IPS-NIHi7 (cell line): ENCODE data around the gene SPRY4.
"Not testable (repeated sequence)": the region's sequence is repeated elsewhere in the genome, so short reads cannot be mapped to it uniquely, and the experiment has no call there.

Experiments used
- DNase-seq: peaks from one replicate; pipeline ENCODE4 v3.0.0; 2012; ENCODE audit warnings: mixed read lengths; ENCODE audit errors: extremely low spot score

SPRY4 gene

GRCh38 chr5:142324871-142325724, at the start of gene SPRY4:
Gene SPRY4, minus strand, starts transcription at chr5:142325021. Its CDS starts 9,913 bp downstream, at chr5:142315108.
- peak; percentile 91 for DNase-seq

GRCh38 chr5:142368529-142368928, 43.7 kb upstream of the SPRY4 start:
- DNase-seq: no peak

DNA sequence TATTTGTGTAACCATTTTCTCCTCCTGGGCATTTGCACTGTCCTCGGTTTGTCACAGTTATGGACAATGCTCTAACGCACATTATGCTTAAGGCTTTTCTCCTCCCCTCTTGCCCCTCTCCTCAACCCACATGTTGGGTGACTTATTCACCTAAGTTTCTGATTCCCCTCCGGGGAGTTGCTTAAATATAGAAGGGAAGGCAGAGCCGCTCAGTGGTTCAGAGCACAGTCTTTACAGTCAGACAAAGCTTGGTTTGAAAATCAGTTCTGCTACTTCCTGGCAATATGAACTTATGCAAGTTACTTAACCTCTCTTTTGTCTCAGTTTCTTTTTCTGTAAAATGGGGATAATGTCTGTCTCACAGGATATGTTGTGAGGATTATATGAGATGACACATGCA, 41.2 kb upstream of the SPRY4 start:
- DNase-seq: no peak

DNA sequence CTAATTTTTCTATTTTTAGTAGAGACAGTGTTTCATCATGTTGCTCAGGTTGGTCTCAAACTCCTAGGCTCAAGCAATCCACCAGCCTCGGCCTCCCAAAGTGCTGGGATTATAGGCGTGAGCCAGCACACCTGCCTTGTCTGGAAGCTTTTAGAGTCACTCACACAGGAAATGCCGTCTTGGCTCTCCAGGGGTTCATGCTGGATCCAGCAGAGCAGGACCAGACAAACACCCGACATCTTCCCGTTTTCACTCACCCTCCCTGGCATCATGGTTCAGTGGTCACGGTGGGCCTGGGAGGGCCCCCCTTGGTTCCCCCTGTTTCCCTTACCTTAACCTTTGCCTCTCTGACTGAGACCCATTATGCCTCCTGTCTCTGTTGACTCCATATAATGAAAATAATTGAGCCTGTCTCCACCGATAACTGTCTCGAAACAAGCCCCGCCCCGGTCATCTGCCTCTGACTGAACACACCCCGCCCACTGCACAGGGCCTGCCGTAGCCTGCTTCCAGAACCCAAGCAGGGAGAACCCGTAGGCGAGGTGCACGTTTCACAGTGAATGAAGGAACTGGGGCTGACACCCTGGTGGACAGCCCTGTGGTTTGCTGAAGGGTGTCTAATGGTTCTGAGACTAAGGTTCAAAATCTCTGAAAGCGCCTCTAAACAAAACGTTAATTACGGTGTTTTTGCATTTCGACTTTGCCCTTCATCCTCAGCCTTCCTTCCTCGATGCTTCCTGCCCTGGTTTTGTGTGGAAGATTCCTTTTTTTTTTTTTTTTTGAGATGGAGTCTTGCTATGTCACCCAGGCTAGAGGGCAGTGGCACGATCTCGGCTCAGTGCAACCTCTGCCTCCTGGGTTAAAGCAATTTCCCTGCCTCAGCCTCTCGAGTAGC, 39.7 kb upstream of the SPRY4 start:
- no peak for DNase-seq

DNA sequence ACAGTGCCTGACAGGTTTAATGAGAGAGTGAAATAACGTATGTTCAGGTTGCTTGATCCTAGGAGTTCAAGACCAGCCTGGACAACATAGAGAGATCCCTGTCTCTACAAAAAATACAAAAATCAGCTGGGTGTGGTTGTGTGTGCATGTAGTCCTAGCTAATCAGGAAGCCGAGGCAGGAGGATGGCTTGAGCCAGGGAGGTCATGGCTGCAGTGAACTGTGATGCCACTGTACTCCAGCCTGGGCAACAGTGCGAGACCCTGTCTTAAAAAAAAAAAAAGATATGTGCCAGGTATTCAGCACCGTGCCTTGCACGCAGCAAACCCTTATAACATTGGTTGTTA, 38.8 kb upstream of the SPRY4 start:
- no peak for DNase-seq

- not testable (repeated sequence) for DNase-seq
Observed at GRCh38 chr5:142362193-142362592, 37.4 kb upstream of the SPRY4 start.

GRCh38 chr5:142360607-142361120, 35.8 kb upstream of the SPRY4 start:
- DNase-seq: peak; percentile 56

DNA sequence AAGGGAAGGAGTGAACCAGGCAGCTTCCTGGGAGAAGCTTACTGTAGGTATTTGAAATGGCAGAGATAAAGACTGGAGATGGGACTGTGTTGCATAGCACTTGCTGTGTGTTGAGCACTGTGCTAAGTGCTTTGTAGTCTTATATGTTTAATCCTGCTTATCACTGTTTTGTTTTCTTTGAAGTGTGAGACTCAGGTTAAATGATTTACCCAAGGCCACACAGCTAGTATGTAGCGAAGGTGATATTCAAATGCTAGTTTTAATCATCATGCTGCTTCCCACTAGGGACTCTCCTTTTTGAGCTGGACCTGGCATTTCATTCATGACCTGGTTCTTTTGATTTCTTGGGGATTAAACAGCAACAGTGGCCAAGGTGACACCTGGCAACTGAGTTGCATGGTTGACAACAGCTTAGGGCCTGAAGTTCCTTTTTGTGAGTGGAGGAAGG, 35.3 kb upstream of the SPRY4 start:
- DNase-seq: no peak

- DNase-seq: no peak
Observed at GRCh38 chr5:142358648-142359047, 33.8 kb upstream of the SPRY4 start.

- DNase-seq: no peak
Observed at GRCh38 chr5:142358121-142358520, 33.3 kb upstream of the SPRY4 start.

DNA sequence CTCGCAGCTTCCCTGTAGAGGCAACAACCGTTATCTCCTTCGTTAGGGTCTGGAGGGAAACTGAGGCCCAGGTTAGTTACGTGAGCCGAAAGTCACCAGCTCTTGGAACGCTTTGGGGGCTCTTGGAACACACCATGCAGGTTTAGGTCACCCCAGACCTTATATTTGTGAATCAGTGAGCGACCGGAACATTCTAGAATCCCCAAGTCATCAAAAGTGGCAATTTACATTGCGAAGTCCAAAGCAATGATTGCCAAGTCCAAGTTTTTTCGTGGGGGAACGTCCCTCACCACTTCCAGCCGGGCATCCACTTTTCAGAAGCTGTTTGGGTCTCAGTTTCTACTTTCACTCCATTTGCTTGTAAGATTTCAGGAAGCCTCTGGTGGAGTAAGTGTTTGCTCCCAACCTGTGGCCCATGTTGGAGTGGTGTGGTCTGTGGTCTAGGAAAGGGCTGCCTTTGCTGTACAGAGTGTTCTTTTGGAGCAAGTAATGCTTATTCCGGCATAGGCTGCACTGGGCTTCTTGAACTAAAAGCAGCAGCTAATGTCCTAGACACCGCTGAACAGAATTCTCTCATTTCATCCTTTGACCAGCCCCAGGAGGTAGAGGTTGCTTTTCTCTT, 32.8 kb upstream of the SPRY4 start:
- DNase-seq: no peak

GRCh38 chr5:142356716-142357468, 32.1 kb upstream of the SPRY4 start:
- DNase-seq: peak; percentile 88

- DNase-seq: no peak
Observed at GRCh38 chr5:142356349-142356715, 31.5 kb upstream of the SPRY4 start.

GRCh38 chr5:142353071-142353472, 28.3 kb upstream of the SPRY4 start:
- DNase-seq: no peak

- no peak for DNase-seq
Observed at GRCh38 chr5:142350021-142350420, 25.2 kb upstream of the SPRY4 start.

DNA sequence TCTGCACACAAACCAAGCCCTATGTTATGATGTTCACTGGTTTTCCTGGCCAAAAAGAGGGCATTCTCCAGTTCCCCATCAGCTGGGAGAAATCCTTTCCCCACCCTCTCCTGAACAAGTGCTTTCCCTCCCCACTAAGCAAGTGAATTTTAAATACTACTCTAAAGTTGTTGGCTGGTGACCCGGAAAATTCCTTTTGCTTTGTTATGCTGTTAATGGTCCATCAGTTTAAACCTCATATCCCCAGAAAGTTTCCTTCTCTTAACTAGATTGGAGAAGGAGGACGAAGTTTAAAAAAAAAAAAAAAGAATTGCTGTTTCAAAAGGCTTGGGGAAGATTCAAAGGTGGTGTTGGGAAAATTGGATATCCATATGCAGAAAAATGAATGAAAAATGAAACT, 21.9 kb upstream of the SPRY4 start:
- DNase-seq: no peak

DNA sequence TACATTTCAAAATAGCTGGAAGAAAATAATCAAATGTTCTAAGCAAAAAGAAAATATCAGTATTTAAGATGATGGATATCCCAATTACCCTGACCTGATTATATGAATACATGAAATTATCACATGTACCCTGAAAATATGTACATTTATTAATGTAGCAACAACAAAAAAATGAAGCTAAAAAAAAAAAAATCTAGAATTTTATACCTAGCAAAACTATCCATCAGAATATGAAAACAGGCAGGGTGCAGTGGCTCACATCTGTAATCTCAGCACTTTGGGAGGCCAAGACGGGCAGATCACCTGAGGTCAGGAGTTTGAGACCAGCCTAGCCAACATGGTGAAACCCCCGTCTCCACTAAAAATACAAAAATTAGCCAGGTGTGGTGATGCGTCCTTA, 20.1 kb upstream of the SPRY4 start:
- DNase-seq: not testable (repeated sequence)

DNA sequence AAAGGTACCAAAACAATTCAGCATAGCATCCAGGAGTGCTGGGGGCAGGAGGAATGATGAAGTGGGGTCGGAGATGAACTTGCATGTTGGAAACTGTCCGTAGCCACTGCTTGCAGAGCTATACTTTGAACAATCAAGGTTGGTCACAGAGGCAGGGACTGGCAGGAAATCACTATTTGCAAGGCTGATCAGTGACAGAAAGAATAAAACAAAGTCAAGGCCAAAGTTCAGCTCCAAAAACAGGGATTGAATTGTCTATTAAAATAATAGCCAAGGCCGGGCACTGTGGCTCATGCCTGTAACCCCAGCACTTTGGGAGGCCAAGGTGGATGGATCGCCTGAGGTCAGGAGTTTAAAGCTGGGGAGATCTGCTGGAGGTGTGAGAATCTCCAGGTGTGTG, 18.7 kb upstream of the SPRY4 start:
- DNase-seq: no peak

DNA sequence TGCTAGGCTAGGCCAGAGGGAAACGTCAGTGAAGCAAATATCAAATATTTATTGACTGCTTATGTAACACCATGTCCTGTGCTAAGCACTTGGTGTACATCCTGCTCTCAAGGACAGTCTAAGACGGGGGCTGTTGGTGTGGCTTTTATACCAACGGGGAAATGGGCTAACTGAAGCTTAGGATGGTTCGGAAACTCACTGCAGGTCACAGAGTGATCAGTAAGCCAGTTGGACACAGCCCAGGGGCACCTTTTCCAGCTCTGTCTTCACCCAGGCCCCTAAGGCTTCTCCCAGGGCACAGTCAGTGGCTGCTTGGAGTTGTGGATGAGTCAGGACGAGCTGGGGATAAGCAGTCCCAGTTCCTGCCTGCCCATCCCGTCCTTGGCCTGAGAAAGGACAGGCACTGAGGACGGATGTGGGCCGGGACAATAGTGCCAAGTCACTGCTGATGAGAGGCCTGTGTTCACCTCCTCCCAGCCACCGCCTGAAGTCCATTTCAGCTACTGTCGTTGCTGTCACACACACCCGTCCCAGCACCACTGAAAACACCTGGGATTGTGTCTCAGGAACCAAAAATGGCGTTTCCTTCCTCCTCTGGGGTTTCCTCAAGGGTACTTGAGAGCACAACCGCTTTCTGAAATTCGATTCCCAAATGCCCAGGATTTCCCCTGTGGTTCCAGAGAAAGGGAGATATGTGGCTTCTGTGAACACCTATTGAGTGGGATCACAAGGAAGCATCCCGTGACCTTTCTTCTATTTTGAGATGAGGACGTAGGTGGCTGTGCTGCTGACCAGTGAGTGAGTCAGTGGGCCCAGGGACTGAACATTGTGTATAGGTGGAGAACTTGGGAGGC, 17.5 kb upstream of the SPRY4 start:
- DNase-seq: no peak

DNA sequence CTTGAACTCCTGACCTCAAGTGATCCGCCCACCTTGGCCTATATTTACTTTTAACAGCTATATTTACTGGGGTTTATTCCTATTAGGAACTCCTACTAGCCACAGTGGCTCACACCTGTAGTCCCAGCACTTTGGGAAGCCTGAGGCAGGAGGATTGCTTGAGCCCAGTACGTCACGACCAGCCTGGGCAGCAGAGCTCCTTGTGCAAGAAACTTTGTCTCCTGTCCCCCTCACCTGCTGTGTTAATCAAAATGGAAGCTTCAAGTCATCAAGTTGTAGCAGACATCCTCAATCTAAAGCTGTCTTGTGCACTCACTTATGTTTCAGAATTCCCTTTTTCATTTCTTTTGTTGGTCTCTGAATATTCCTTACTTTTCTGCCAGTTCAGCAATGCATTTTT, 15.0 kb upstream of the SPRY4 start:
- no peak for DNase-seq
